Cerebellar cortex (tissue), 1 donor: Measurements from ENCODE around the gene ZNF268.

Source experiments
- DNase-seq: peaks from one replicate; pipeline ENCODE4 v3.0.0-alpha.2; 2015; ENCODE audit warnings: low spot score

ZNF268 gene

GRCh38 chr12:133181238-133181959, at the start of gene ZNF268:
ZNF268 (plus strand) TSS chr12:133181495; CDS start chr12:133181998, 503 bp downstream.
- peak; percentile 90 for DNase-seq

DNA sequence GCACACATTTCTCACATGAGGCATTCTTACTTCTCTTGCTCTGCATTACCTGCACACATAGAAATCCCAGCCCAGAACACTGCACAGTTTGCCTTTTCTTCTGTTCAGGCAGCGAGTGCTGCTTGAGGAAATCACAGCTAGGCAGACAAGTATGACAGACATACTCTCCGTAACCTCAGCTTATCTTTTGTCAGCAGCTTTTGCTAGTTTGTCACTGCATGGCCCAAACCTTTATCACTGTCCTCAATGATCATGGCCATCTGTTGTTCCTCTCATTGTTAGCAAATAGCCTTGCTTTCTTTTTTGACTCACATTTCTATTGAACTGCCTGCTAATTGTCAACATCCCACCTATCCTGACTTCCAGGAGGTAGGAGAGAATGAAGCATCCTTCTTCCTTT, 45.5 kb upstream of the ZNF268 start:
- no peak for DNase-seq

- no peak for DNase-seq
These were observed 35.3 kb upstream of the ZNF268 start for GRCh38 chr12:133145981-133146380.

GRCh38 chr12:133156125-133156690, 25.1 kb upstream of the ZNF268 start:
- no peak for DNase-seq

DNA sequence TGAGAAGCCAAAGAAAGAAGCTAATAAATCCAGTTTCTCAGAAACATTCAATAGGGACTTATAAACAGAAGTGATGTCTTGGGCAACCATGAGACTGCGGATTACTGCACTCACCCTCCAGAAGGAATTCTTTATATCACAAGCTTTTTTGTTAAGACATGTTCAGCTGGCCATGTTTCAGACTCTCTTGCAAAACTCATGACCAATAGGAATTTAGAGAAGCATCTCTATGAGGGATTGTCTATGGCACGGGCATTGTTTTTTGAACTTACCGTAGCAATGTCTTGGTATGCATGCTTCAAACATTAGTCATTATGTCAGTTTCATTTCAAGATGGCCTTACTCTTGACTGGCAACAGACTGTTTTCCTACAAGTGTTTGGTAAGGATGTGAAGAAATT, 15.5 kb upstream of the ZNF268 start:
- no peak for DNase-seq

DNA sequence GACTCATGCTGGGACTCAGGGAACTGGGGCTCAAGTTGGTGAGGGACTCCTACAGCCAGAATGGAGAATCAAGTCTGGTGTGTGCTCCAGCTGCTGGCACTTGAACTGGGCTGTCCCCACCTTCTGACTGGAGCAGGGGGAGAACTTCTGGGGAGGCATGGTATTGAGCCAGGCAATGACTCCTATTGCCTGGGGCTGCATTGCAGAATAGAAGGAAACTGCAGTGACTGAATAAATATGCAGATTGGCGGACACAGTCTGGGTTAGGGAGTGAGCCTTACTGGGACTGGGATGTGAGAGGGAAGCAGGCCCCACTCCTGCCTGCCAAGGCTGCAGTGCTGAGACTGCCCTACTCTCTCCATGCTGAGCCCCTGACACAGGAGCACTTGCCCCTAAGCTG, 8.8 kb upstream of the ZNF268 start:
- no peak for DNase-seq

DNA sequence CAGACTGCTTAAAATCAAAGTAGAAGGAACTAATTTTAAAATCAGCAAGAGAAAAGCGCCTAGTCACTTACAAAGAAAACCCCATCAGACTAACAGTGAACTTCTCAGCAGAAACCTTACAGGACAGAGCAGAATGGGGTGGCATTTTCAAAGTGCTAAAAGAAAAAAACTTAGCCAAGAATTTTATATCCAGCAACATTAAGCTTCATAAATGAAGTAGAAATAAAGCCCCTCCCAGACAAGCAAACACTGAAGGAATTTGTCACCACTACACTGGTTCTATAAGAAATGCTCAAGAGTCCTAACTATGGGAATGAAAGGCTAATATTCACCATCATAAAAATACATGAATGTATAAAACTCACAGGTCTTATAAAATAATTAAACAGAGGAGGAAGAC, 6.4 kb upstream of the ZNF268 start:
- no peak for DNase-seq

- DNase-seq = no peak
These were observed 626 bp upstream of the ZNF268 start for GRCh38 chr12:133180669-133181068.

DNA sequence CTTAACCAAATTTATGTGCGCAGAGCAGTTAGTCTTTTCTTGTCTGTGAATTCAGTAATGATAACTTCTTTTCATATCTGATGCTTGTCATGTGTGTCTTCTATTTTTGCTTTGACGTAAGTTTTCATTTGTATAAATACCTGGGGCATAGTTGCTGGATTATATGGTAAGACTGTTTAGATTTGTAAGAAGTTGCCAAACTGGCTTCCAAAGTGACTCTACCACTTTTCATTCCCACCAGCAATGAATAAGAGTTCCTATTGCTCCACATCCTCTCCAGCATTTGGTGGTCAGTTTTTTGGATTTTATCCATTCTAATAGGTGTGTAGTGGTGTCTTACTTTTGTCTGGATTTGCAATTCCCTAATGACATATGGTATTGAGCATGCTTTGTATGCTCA, 8.9 kb downstream of the ZNF268 start:
- DNase-seq = no peak

DNA sequence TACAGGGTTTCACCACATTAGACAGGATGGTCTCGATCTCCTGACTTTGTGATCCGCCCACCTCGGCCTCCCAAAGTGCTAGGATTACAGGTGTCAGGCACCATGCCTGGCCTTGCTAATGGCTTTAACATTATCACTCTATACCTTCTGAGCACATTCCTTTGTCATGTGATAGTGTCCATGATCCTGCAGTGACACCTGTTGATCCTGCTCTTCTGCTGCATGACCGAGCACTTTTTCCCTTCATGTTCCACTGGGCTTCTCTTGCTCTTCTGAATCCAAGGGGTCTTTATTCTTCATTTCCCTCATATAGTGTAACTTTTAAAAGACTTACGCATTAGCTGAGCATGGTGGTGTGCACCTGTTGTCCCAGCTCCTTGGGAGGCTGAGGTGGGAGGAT, 11.6 kb downstream of the ZNF268 start:
- DNase-seq = no peak

- no peak for DNase-seq
These were observed 20.6 kb downstream of the ZNF268 start for GRCh38 chr12:133201888-133202287.

DNA sequence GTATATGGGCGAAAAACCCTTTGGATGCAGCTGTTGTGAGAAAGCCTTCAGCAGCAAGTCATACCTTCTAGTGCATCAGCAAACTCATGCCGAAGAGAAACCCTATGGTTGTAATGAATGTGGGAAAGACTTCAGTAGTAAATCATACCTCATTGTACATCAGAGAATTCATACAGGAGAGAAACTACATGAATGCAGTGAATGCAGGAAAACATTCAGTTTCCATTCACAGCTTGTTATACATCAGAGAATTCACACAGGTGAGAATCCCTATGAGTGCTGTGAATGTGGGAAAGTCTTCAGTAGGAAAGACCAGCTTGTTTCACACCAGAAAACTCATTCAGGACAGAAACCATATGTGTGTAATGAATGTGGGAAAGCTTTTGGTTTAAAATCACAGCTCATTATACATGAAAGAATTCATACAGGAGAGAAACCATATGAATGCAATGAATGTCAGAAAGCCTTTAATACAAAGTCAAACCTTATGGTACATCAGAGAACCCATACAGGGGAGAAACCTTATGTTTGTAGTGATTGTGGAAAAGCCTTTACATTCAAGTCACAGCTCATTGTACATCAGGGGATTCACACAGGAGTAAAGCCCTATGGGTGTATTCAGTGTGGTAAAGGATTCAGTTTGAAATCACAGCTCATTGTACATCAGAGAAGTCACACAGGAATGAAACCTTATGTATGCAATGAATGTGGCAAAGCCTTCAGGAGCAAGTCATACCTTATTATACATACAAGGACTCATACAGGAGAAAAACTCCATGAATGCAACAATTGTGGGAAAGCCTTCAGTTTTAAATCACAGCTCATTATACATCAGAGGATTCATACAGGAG, 21.4 kb downstream of the ZNF268 start:
- DNase-seq = no peak

GRCh38 chr12:133203344-133204263, 22.3 kb downstream of the ZNF268 start:
- no peak for DNase-seq

- no peak for DNase-seq
These were observed 22.9 kb downstream of the ZNF268 start for GRCh38 chr12:133204264-133204603.

DNA sequence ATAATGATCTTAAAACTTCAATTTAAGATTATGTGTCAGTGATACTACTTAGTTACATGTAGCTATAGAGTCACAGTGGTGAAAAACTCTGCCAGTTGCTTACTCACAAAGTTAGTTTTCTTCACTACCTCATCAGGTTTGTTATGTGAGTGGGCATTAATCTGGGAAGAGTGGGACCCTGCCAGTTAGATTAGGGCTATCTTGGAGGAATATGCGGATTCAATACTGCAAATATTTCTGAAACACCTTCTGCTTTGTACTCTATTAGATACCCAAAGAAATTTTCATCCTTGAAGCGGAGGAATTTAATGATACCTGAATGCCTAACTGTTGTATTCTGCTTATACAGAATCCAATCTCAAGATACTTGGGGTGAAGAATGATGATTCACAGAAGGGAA, 25.1 kb downstream of the ZNF268 start:
- no peak for DNase-seq

- no peak for DNase-seq
These were observed 34.4 kb downstream of the ZNF268 start for GRCh38 chr12:133215724-133216123.

DNA sequence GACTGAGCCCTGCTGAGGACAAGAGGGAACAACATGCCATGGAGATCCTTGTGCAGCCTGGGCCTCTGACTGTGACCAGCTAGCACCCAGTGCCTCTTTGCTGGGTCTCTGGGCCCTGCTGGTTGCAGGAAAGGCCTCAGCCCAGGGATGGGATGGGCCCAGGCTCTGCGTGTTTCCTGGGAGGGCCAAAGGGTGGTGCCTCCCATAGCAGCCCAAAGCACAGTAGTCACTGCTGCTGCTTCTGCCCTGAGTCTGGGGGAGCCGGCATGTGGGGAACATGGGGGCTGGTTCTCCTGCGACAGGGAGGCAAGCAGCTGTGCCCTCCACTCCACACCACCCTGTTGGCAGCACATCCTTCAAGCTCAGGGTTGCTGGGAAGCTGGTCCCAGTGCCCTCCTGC, 35.9 kb downstream of the ZNF268 start:
- DNase-seq = no peak

- DNase-seq = no peak
These were observed 39.2 kb downstream of the ZNF268 start for GRCh38 chr12:133220521-133220920.

- no peak for DNase-seq
These were observed 39.9 kb downstream of the ZNF268 start for GRCh38 chr12:133221241-133221640.

DNA sequence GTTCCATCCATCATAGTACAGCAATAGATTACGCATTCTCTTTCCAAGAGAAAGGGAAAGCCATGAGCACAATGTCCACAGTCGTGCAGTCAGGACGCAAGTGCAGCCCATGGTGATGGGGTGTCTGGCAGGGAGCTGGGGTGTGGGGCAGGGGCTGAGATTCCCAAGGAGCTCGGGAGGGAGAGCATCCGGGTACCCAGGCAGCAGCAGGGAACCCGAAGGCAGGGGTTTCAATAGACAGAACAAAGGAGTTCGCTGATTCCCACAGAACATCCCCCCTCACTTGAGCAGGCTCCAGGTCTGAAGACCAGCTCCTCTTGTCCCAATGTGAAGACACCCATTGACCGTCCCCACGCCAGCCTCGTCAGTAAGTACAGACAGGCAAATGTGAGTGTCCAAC, 40.9 kb downstream of the ZNF268 start:
- DNase-seq = no peak

DNA sequence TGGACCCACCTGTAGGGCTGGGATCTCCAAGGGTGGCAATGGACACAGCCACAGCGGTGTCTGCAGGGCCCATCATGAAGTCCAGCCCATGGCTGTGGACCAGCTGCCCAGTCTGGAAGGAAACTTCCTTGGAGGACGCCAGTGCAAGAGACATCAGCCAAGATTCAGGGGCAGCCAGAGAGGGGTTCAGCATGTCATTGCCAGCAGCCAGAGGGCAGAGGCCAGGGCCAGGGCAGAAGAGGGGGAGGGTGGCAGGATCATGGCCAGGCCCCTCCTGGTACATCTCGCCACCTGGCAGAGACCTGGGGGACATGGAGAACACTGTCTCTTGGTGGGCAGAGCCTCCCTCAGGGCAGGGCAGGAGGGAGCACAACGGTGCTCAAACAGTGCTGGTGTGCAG, 44.2 kb downstream of the ZNF268 start:
- no peak for DNase-seq

DNA sequence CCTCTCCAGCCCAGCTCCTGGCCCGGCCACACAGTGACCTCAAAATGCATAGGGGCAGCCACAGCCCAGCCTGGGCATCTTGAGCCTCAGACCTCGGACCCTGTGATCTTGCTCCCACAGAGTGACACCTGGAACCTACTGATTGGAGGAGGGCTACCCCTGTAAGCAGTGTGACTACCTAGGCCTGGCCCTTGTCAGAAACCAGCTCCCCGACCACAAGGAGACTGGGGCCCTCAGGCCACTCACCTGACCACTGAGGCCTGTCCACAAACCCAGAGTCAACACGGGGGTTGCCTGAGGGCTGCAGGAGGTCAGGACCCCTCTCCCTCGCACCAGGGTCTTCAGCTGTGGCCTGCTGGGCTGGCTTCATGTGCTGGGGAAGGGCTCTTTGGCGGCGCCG, 45.4 kb downstream of the ZNF268 start:
- DNase-seq = no peak
